ENCODE results near the gene HTRA3.

Gene HTRA3

GRCh38 chr4:8322794-8323704 is 53.5 kb downstream of the HTRA3 start:
- no peak for DNase-seq

GRCh38 chr4:8323947-8324555 is 54.5 kb downstream of the HTRA3 start:
- no peak for DNase-seq

GRCh38 chr4:8324640-8325239 is 55.2 kb downstream of the HTRA3 start:
- DNase-seq, result no peak

GRCh38 chr4:8325291-8325973 is 55.9 kb downstream of the HTRA3 start:
- DNase-seq, result no peak

GRCh38 chr4:8326206-8326605 is 56.7 kb downstream of the HTRA3 start:
- no peak for DNase-seq

GRCh38 chr4:8328456-8328855 is 58.9 kb downstream of the HTRA3 start:
- DNase-seq, result no peak

- no peak for DNase-seq
Observed at GRCh38 chr4:8328866-8329559, 59.5 kb downstream of the HTRA3 start.

- DNase-seq, result no peak
Observed at GRCh38 chr4:8329560-8329858, 60.0 kb downstream of the HTRA3 start.

GRCh38 chr4:8329859-8330761 is 60.6 kb downstream of the HTRA3 start:
- no peak for DNase-seq

- DNase-seq, result peak in 12 of 51 donors; percentile 4 to 34 (median 18)
Observed at GRCh38 chr4:8330821-8331574, 61.4 kb downstream of the HTRA3 start.

- no peak for DNase-seq
Observed at GRCh38 chr4:8331575-8331955, 62.0 kb downstream of the HTRA3 start.

GRCh38 chr4:8332038-8332857 is 62.7 kb downstream of the HTRA3 start:
- DNase-seq, result no peak

- no peak for DNase-seq
Observed at GRCh38 chr4:8332891-8333331, 63.4 kb downstream of the HTRA3 start.

- DNase-seq, result no peak
Observed at GRCh38 chr4:8333726-8334460, 64.3 kb downstream of the HTRA3 start.

GRCh38 chr4:8334786-8335460 is 65.4 kb downstream of the HTRA3 start:
- DNase-seq, result no peak

- DNase-seq, result no peak
Observed at GRCh38 chr4:8335848-8336247, 66.3 kb downstream of the HTRA3 start.

GRCh38 chr4:8336412-8337075 is 67.0 kb downstream of the HTRA3 start:
- DNase-seq, result no peak
